Inflammatory macrophage treated with lipopolysaccharide for 1 hour (primary cell): ENCODE results near the gene C1D.

Experiments
- DNase-seq, 2 donors: peaks; one replicate each; pipeline ENCODE4 v3.0.0-alpha.2; 2020 to 2022

The C1D gene

GRCh38 chr2:68057658-68058396 is 5.0 kb downstream of the C1D start:
- DNase-seq = peak; percentile 6 to 16

GRCh38 chr2:68052717-68053422 is 9.9 kb downstream of the C1D start:
- DNase-seq = no peak

- no peak for DNase-seq
Observed at GRCh38 chr2:68050353-68050752, 12.5 kb downstream of the C1D start.

- DNase-seq = no peak
Observed at GRCh38 chr2:68046642-68047240, 16.1 kb downstream of the C1D start.

- DNase-seq = no peak
Observed at GRCh38 chr2:68046224-68046623, 16.6 kb downstream of the C1D start.

GRCh38 chr2:68045342-68045741 is 17.5 kb downstream of the C1D start:
- no peak for DNase-seq

GRCh38 chr2:68044099-68044498 is 18.7 kb downstream of the C1D start:
- DNase-seq = no peak

- DNase-seq = no peak
Observed at GRCh38 chr2:68043695-68044094, 19.1 kb downstream of the C1D start.

- DNase-seq = no peak
Observed at GRCh38 chr2:68043032-68043431, 19.8 kb downstream of the C1D start.

GRCh38 chr2:68041704-68042245 is 21.0 kb downstream of the C1D start:
- no peak for DNase-seq

GRCh38 chr2:68040078-68040477 is 22.7 kb downstream of the C1D start:
- DNase-seq = no peak

- DNase-seq = no peak
Observed at GRCh38 chr2:68039317-68039716, 23.5 kb downstream of the C1D start.

GRCh38 chr2:68032702-68033101 is 30.1 kb downstream of the C1D start:
- no peak for DNase-seq

- peak; percentile 31 to 67 for DNase-seq
Observed at GRCh38 chr2:68031542-68032160, 31.2 kb downstream of the C1D start.

GRCh38 chr2:68031043-68031442 is 31.8 kb downstream of the C1D start:
- DNase-seq = no peak

- DNase-seq = no peak
Observed at GRCh38 chr2:68030529-68030928, 32.3 kb downstream of the C1D start.

GRCh38 chr2:68027959-68028358 is 34.8 kb downstream of the C1D start:
- DNase-seq = no peak

- DNase-seq = no peak
Observed at GRCh38 chr2:68024450-68024849, 38.4 kb downstream of the C1D start.

- no peak for DNase-seq
Observed at GRCh38 chr2:68023904-68024303, 38.9 kb downstream of the C1D start.

GRCh38 chr2:68018727-68019126 is 44.1 kb downstream of the C1D start:
- no peak for DNase-seq

GRCh38 chr2:68009526-68009925 is 53.3 kb downstream of the C1D start:
- DNase-seq = no peak

- no peak for DNase-seq
Observed at GRCh38 chr2:68000170-68000825, 62.5 kb downstream of the C1D start.

- DNase-seq = no peak
Observed at GRCh38 chr2:67999332-67999731, 63.5 kb downstream of the C1D start.
